HepG2 (cell line): ENCODE measurements around the gene FAM187B. TPM values are rescaled to one million over a fixed set of nuclear protein-coding genes. Genes with fewer than 3 reads are reported as not detected.

ENCODE experiments used
- ATAC-seq: fragments of 200-7000 bp; cut with Tn5 transposase; 3 replicates; pipeline ENCODE4 v1.9.1; 2020; ENCODE audit warnings: mild to moderate bottlenecking, moderate library complexity
- BruUV-seq: library from RNA; stranded (reverse); fragments of 400-500 nt; replicated peaks from 2 replicates; lab custom pipeline; 2021; lab: Mats Ljungman, UMichigan
- CTCF ChIA-PET: fragments of 300-600 bp; formaldehyde crosslinking; extraction: SDS; loops from one replicate; lab custom pipeline; 2021; ENCODE audit warnings: low total read pairs, inconsistent platforms, low intra/inter-chr PET ratio; lab: Yijun Ruan, JAX
- POLR2A ChIA-PET: fragments of 350-600 bp; sonication (Branson Sonifier 250); formaldehyde crosslinking; loops from one replicate; lab custom pipeline; 2020; ENCODE audit warnings: antibody characterized with exemption, inconsistent platforms; lab: Yijun Ruan, JAX
- DNase-seq: peaks from one replicate; pipeline ENCODE4 v3.0.0-alpha.2; 2015; ENCODE audit warnings: low spot score
- FAIRE-seq: peaks from 3 replicates; lab custom pipeline; 2011; peaks lifted over from hg19 to GRCh38; lab: Jason Lieb, UNC
- H2AFZ ChIP-seq: one replicate; pipeline ENCODE4 v1.6.1; 2011; ENCODE audit warnings: low read length, inconsistent platforms
- H3K27ac ChIP-seq: fragments of 300-600 bp; 3 replicates; pipeline ENCODE4 v1.8.0; 2011; ENCODE audit warnings: mixed run types, mild to moderate bottlenecking, mixed read lengths, low read length, inconsistent platforms; ENCODE audit not compliant: insufficient read depth; ENCODE audit errors: extremely low read length
- H3K27me3 ChIP-seq, 2 experiments: fragments of 200-600 bp in 1 of 2; 2 replicates in 1 of 2; 3 replicates in 1 of 2; pipeline versions ENCODE4 v1.6.0 to v1.8.0; 2011; ENCODE audit warnings: low read length in 2 of 2, mild to moderate bottlenecking in 2 of 2, moderate library complexity in 2 of 2, inconsistent platforms in 1 of 2; ENCODE audit not compliant: insufficient read depth in 2 of 2, control insufficient read depth in 1 of 2
- H3K36me3 ChIP-seq, 2 experiments: fragments of 200-600 bp in 1 of 2; replicated peaks in 1 of 2; 2 replicates in 1 of 2; 3 replicates in 1 of 2; pipeline versions ENCODE4 v1.5.1 to v1.8.0; 2011; ENCODE audit warnings: low read length in 2 of 2, inconsistent platforms in 1 of 2; ENCODE audit not compliant: insufficient read depth in 2 of 2, control insufficient read depth in 1 of 2
- H3K4me1 ChIP-seq: 2 replicates; pipeline ENCODE4 v1.5.1; 2012; ENCODE audit warnings: low read length, inconsistent platforms; ENCODE audit not compliant: insufficient read depth
- H3K4me2 ChIP-seq: 2 replicates; pipeline ENCODE4 v1.6.0; 2011; ENCODE audit warnings: low read depth, low read length, inconsistent platforms
- H3K4me3 ChIP-seq, 3 experiments: fragments of 200-600 bp in 1 of 3; sonication (generic), shearing (Covaris generic) in 1 of 3; replicated peaks in 1 of 3; 2 replicates each; pipeline ENCODE4 v1.5.1; 2011 to 2016; ENCODE audit warnings: low read length in 3 of 3, inconsistent platforms in 2 of 3, low read depth in 2 of 3, mild to moderate bottlenecking in 2 of 3, control low read depth in 1 of 3, mixed read lengths in 1 of 3; ENCODE audit not compliant: insufficient read depth in 1 of 3
- H3K79me2 ChIP-seq: one replicate; pipeline ENCODE4 v1.6.1; 2011; ENCODE audit warnings: low read length, inconsistent platforms; ENCODE audit not compliant: insufficient read depth
- H3K9ac ChIP-seq: 2 replicates; pipeline ENCODE4 v1.6.0; 2011; ENCODE audit warnings: mild to moderate bottlenecking, low read depth, low read length, inconsistent platforms; ENCODE audit not compliant: insufficient read depth
- H3K9me3 ChIP-seq: 2 replicates; pipeline ENCODE4 v1.5.1; 2012; ENCODE audit warnings: mild to moderate bottlenecking, low read length
- H4K20me1 ChIP-seq: 2 replicates; pipeline ENCODE4 v1.6.0; 2011; ENCODE audit warnings: inconsistent platforms, mild to moderate bottlenecking, low read length, moderate library complexity; ENCODE audit not compliant: insufficient read depth
- AGO2 ChIP-seq: fragments of 200-400 bp; formaldehyde crosslinking; optimal IDR thresholded peaks from 2 replicates; pipeline ENCODE3; 2017; ENCODE audit warnings: mild to moderate bottlenecking, low read depth, low read length, moderate library complexity
- ATF7-NPFF ChIP-seq: sonication (generic); formaldehyde crosslinking; IDR thresholded peaks from 2 replicates; pipeline ENCODE4 v1.8.1; 2023; ENCODE audit warnings: mild to moderate bottlenecking, low read depth, missing genetic modification reagents, moderate library complexity
- MNT ChIP-seq: fragments of 450-650 bp; IDR thresholded peaks from 2 replicates; pipeline ENCODE4 v1.6.1; 2016
- RFX5 ChIP-seq: IDR thresholded peaks from 2 replicates; pipeline ENCODE4 v1.6.1; 2011; ENCODE audit warnings: low read depth, low read length, improper control_type of control experiment
- ZNF512 ChIP-seq: sonication (generic); formaldehyde crosslinking; IDR thresholded peaks from 2 replicates; pipeline ENCODE4 v1.4.0; 2020; ENCODE audit warnings: mild to moderate bottlenecking, missing genetic modification reagents
- ZSCAN20 ChIP-seq: sonication (generic); formaldehyde crosslinking; IDR thresholded peaks from 2 replicates; pipeline ENCODE4 v1.4.0; 2020; ENCODE audit warnings: missing genetic modification reagents, mild to moderate bottlenecking, borderline replicate concordance
- whole genome bisulfite sequencing: methylation state at CpG from one replicate; pipeline ENCODE4 v1.1.6; 2017; ENCODE audit warnings: low lambda C conversion rate; 5-methylcytosine and 5-hydroxymethylcytosine counted together
- in situ Hi-C: cut with HindIII; loops from 2 replicates; pipeline ENCODE4 v1.10.0; 2017; ENCODE audit warnings: low pct_unique_long_range_greater_than_20kb; ENCODE audit not compliant: extremely low pct_ligation_motif_present
- intact Hi-C: fragments of 100-400 bp; cut with micrococcal nuclease; formaldehyde crosslinking; loops from one replicate; pipeline ENCODE4 v1.10.0; 2022; ENCODE audit not compliant: unreplicated experiment
- polyA plus RNA-seq, 8 experiments: library from polyadenylated mRNA; depleted of rRNA in 3 of 8; stranded (reverse) in 7 of 8; unstranded in 1 of 8; fragments of >200 nt; fragmentation: Illumina TruSeq in 4 of 8; extraction: Trizol in 4 of 8; gene quantifications; 2 replicates each; pipeline versions ENCODE4 v1.2.1 to v1.2.3, GENCODE V29; 2011 to 2016; ENCODE audit warnings: low read depth in 4 of 8, missing spikeins in 1 of 8, mixed read lengths in 1 of 8; ENCODE audit not compliant: insufficient read depth in 1 of 8
- total RNA-seq, 5 experiments: library from RNA; depleted of rRNA; stranded (reverse); fragments of >200 nt; fragmentation: Illumina TruSeq; extraction: Trizol; gene quantifications; 2 replicates each; pipeline ENCODE4 v1.2.3, GENCODE V29; 2016; ENCODE audit warnings: low read depth in 1 of 5

FAM187B gene
- total and polyA plus RNA-seq, 2 of the 13 experiments (the other 11 are each of a cell fraction or from before 2014, with no cell fraction given): not detected

GRCh38 chr19:35257113-35257461, 28.5 kb upstream of the FAM187B start:
- intact Hi-C loops: no loop called here
- ATAC-seq (no peak), DNase-seq (no peak), FAIRE-seq (no peak)
- no TSS peak for BruUV-seq
- Histone ChIP-seq H2AFZ (no peak overlapping the region), H3K9ac (no peak overlapping the region), H3K9me3 (no peaks in the 10 kb centered on the region), H4K20me1 (0 out of 2 replicates have a peak, but pooled peaks cover 3% of the 10 kb centered on the region), H3K79me2 (no peaks in the 10 kb centered on the region), H3K27ac (no peak overlapping the region), H3K27me3 (no peaks in the 10 kb centered on the region), H3K4me2 (no peak overlapping the region), H3K4me3 (no peak overlapping the region), H3K4me1 (peaks cover 37% of the 10 kb centered on the region), H3K36me3 (peaks cover 13 to 57% of the 10 kb centered on the region in 2 experiments; a peak in 4 of 5 replicates)
- ChIA-PET CTCF (no interaction called here), POLR2A (interaction anchor here (1.6 kb wide), 1 partner anchor 9 kb away, joined by 3 read pairs; no protein-coding TSS in a partner anchor)
- TF ChIP-seq AGO2 (peak; percentile 68), ATF7-NPFF (CRISPR knock-in tag) (no peak)
- in situ Hi-C loops: no loop called here
- WGBS: 94% methylated on average over 8 of the region's 9 CpGs

- intact Hi-C loops: no loop called here
- peaks cover 38% of the 10 kb centered on the region for H3K4me1 ChIP-seq
- H3K36me3 ChIP-seq: peaks cover 11 to 51% of the 10 kb centered on the region in 2 experiments; a peak in 4 of 5 replicates
- in situ Hi-C loops: no loop called here
- no peaks in the 10 kb centered on the region for H3K9me3 ChIP-seq
- no peak overlapping the region for H3K9ac ChIP-seq
- TF ChIP-seq RFX5 (no peak), ZSCAN20 (no peak), ZNF512 (CRISPR knock-in tag) (no peak), MNT (0 out of 2 replicates have a peak, but pooled peaks have one; percentile 10)
- CTCF ChIA-PET: no interaction called here
- DNase-seq (no peak), FAIRE-seq (no peak), ATAC-seq (no peak)
- H3K27me3 ChIP-seq: no peaks in the 10 kb centered on the region
- peaks cover under 1% of the 10 kb centered on the region for H3K79me2 ChIP-seq
- 0 out of 2 replicates have a peak, but pooled peaks cover 3% of the 10 kb centered on the region for H4K20me1 ChIP-seq
- no peak overlapping the region for H2AFZ ChIP-seq
- 90% methylated on average over 2 of the region's 2 CpGs for WGBS
- no peak overlapping the region for H3K4me3 ChIP-seq
- no peak overlapping the region for H3K27ac ChIP-seq
- no TSS peak for BruUV-seq
- no peak overlapping the region for H3K4me2 ChIP-seq
- POLR2A ChIA-PET: interaction anchor here (1.6 kb wide), 1 partner anchor 10 kb away, joined by 3 read pairs; no protein-coding TSS in a partner anchor
Measured at GRCh38 chr19:35256566-35256965, 28.0 kb upstream of the FAM187B start.
